Tibial nerve (tissue), 4 donors: ENCODE results near the gene LIN7C. TPM values are rescaled to one million over a fixed set of nuclear protein-coding genes. Genes with fewer than 3 reads are reported as not detected.
"Not testable (repeated sequence)": the region's sequence is repeated elsewhere in the genome, so short reads cannot be mapped to it uniquely, and the experiment has no call there.

ENCODE experiments used
- DNase-seq, 2 donors: peaks; one replicate each; pipeline ENCODE4 v3.0.0-alpha.2; 2019; ENCODE audit warnings: low spot score in 2 of 2
- H3K27ac ChIP-seq, 4 donors: fragments of 200-600 bp; sonication (generic) in 3 of 4; one replicate each; pipeline ENCODE4 v1.5.1; 2017 to 2019; ENCODE audit warnings: mild to moderate bottlenecking in 1 of 4
- H3K27me3 ChIP-seq, 2 donors: fragments of 200-600 bp; sonication (generic) in 1 of 2; one replicate each; pipeline versions ENCODE4 v1.5.1 to v1.6.0; 2017 to 2019
- H3K36me3 ChIP-seq, 3 donors: fragments of 200-600 bp; sonication (generic); one replicate each; pipeline ENCODE4 v1.5.1; 2018 to 2019
- H3K4me1 ChIP-seq, 4 donors: fragments of 200-600 bp; sonication (generic) in 3 of 4; one replicate each; pipeline ENCODE4 v1.5.1; 2017 to 2019
- H3K4me3 ChIP-seq, 4 donors: fragments of 200-600 bp; sonication (generic) in 3 of 4; one replicate each; pipeline ENCODE4 v1.5.1; 2017 to 2019; ENCODE audit warnings: mild to moderate bottlenecking in 1 of 4, moderate library complexity in 1 of 4
- H3K9me3 ChIP-seq, 4 donors: fragments of 200-600 bp; sonication (generic) in 3 of 4; one replicate each; pipeline ENCODE4 v1.5.1; 2017 to 2019
- EP300 ChIP-seq, 2 donors: sonication (generic); formaldehyde crosslinking; IDR thresholded peaks; one replicate each; pipeline ENCODE4 v1.6.1; 2017; ENCODE audit warnings: antibody characterized with exemption in 2 of 2, mild to moderate bottlenecking in 1 of 2
- POLR2A ChIP-seq, 2 donors: fragments of 450-650 bp; IDR thresholded peaks; one replicate each; pipeline ENCODE4 v1.6.1; 2017; ENCODE audit warnings: antibody characterized with exemption in 2 of 2, mild to moderate bottlenecking in 2 of 2, moderate library complexity in 2 of 2
- WGBS, 2 donors: methylation state at CpG; one replicate each; pipeline ENCODE4 v1.1.5; 2018; 5-methylcytosine and 5-hydroxymethylcytosine counted together
- total RNA-seq, 4 donors: library from RNA; depleted of rRNA; stranded (reverse); fragments of >200 nt; gene quantifications; one replicate each; pipeline ENCODE4 v1.1.0, GENCODE V29; 2016
- TF ChIP-seq, protein P1 (sequence below), 5 experiments: fragments of 200-600 bp in 3 of 5; fragments of 450-650 bp in 2 of 5; sonication (generic) in 3 of 5; IDR thresholded peaks; one replicate each; pipeline ENCODE4 v1.5.1; 2016 to 2019; ENCODE audit warnings: antibody characterized with exemption in 5 of 5, mild to moderate bottlenecking in 3 of 5, moderate library complexity in 2 of 5

Gene LIN7C
- total RNA-seq, 4 donors from 2014 or later: 25.7 to 41.5 (median 36.2) TPM

DNA sequence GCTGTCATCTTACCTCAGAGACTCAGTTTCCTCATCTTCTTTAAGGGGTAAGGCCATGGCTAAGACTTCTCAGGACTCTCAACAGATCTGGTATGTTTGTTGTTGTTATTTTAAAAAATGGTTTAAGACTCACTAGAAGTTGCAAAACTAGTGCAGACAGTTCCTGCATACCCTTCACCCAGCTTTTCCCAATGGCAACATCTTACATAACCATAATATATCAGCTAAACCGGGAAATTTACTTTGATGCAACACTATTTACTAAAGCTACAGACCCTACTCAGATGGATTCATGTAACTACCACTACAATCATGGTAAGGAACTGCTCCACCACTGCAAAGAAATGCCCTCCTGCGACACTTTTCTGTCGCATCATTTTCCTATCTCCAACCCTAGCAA lies 54.4 kb downstream of the LIN7C start:
- TF ChIP-seq POLR2A (IDR thresholded peaks at IDR 0.05) (no peak), EP300 (IDR thresholded peaks at IDR 0.05) (no peak)
- TF ChIP-seq, protein P1, sequence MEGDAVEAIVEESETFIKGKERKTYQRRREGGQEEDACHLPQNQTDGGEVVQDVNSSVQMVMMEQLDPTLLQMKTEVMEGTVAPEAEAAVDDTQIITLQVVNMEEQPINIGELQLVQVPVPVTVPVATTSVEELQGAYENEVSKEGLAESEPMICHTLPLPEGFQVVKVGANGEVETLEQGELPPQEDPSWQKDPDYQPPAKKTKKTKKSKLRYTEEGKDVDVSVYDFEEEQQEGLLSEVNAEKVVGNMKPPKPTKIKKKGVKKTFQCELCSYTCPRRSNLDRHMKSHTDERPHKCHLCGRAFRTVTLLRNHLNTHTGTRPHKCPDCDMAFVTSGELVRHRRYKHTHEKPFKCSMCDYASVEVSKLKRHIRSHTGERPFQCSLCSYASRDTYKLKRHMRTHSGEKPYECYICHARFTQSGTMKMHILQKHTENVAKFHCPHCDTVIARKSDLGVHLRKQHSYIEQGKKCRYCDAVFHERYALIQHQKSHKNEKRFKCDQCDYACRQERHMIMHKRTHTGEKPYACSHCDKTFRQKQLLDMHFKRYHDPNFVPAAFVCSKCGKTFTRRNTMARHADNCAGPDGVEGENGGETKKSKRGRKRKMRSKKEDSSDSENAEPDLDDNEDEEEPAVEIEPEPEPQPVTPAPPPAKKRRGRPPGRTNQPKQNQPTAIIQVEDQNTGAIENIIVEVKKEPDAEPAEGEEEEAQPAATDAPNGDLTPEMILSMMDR (IDR thresholded peaks at IDR 0.05): no peak
- peak overlapping the region in 2 of 4 donors; percentile 36 to 48 for H3K27ac ChIP-seq
- no peak overlapping the region for H3K4me3 ChIP-seq
- no peaks in the 10 kb centered on the region for H3K27me3 ChIP-seq
- H3K4me1 ChIP-seq: peaks cover 0 to 36% (median 6%) of the 10 kb centered on the region in 4 donors
- no peaks in the 10 kb centered on the region for H3K9me3 ChIP-seq
- 93% methylated on average over 3 of the region's 3 CpGs for WGBS, 2 donors
- DNase-seq: no peak
- H3K36me3 ChIP-seq: no peaks in the 10 kb centered on the region

DNA sequence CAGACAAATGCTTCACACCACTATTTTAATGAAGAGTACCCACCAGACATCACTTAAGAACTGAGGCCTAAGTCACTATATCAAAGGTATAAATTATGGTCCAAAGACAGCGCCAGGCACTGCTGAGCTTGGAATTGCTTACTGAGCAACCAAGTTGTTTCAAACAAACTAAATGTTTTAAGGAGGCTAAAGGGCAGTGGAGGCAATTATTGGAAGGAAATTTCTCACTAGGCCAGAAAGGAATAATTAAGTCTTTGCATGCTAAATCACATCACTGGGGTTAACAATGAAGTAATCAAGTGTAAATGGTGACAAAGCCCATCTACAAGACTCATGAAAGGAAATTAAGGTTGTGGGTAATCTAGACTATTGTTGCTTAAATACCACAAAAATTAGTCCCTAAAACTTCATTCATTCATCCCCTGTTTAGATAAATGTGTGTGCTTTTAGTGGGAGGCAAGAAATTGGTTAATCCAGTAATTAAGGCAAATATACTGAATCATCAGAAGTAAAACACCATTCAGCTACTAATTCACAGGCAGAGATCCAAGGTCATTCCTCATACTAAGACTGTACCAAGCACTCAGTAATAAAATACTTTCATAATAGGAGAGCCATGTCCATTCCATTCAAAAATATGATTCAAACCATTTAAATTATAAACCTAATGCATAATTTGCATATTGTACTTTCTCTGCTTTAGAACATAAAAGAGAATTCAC lies 55.2 kb downstream of the LIN7C start:
- Histone ChIP-seq H3K4me1 (peaks cover 0 to 29% (median 6%) of the 10 kb centered on the region in 4 donors), H3K36me3 (no peaks in the 10 kb centered on the region), H3K27me3 (no peaks in the 10 kb centered on the region), H3K9me3 (no peaks in the 10 kb centered on the region), H3K27ac (peak overlapping the region in 3 of 4 donors; percentile 21 to 48 (median 36)), H3K4me3 (no peak overlapping the region)
- DNase-seq: no peak
- 72 to 86% methylated on average over 1 of the region's 1 CpG for WGBS, 2 donors
- no peak for TF ChIP-seq POLR2A (IDR thresholded peaks at IDR 0.05)
- TF ChIP-seq, protein P1 (IDR thresholded peaks at IDR 0.05): no peak
- no peak for TF ChIP-seq EP300 (IDR thresholded peaks at IDR 0.05)

DNA sequence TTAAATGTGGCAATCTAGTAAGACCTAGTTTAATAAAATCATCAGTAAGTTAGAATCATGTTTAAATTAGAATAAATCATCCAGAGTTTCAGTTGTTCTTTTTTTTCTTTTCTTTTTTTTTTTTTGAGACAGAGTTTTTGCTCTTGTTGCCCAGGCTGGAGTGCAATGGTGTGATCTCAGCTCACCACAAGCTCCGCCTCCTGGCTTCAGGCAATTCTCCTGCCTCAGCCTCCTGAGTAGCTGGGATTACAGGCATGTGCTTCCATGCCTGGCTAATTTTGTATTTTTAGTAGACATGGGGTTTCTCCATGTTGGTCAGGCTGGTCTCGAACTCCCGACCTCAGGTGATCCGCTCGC lies 58.4 kb downstream of the LIN7C start:
- 92 to 97% methylated on average over 5 of the region's 5 CpGs for WGBS, 2 donors
- not testable (repeated sequence) for H3K27ac ChIP-seq, H3K4me3 ChIP-seq, H3K36me3 ChIP-seq, H3K27me3 ChIP-seq, DNase-seq, H3K9me3 ChIP-seq
- H3K4me1 ChIP-seq: peaks cover 0 to 49% (median 10%) of the 10 kb centered on the region in 4 donors

DNA sequence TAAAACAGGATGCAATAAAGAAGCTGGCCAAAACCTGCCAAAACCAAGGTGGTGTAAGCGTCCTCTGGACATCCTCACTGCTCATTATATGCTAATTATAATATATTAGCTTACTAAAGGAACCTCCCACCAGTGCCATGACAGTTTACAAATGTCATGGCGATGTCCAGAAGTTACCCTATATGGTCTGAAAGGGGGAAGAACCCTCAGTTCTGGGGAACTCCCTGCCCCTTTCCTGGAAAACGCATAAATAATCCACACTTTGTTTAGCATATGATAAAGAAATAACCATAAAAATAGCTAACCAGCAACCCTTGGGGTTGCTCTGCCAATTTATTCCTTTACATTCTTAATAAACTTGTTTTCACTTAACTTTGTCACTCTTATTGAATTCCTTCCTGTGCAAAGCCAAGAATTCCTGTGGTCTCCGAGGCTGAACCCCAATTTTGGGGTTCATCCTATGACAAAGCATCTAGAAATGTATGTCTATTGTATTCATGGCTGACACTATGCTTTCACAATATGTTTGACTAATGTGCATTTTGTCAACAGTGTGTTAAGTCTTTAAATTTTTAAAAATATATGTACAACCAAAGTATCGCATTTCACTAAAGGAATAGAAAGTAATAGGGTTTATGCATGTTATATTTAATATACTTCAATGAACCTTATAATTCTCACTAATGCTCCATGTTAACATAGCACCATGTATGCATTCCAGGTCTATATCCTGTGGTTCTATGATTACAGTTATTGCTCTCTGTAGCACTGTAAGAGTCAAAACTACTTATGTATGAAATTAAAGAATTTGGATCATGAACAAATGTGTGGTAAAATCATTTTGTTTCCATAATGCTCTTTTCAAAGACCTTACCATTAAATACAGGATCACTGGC lies 59.0 kb downstream of the LIN7C start:
- H3K27ac ChIP-seq: no peak overlapping the region
- H3K36me3 ChIP-seq: no peaks in the 10 kb centered on the region
- 81 to 84% methylated on average over 5 of the region's 5 CpGs for WGBS, 2 donors
- no peaks in the 10 kb centered on the region for H3K9me3 ChIP-seq
- TF ChIP-seq EP300 (IDR thresholded peaks at IDR 0.05): no peak
- TF ChIP-seq, protein P1 (IDR thresholded peaks at IDR 0.05): no peak
- TF ChIP-seq POLR2A (IDR thresholded peaks at IDR 0.05): no peak
- peaks cover 0 to 53% (median 10%) of the 10 kb centered on the region in 4 donors for H3K4me1 ChIP-seq
- no peak for DNase-seq
- no peaks in the 10 kb centered on the region for H3K27me3 ChIP-seq
- no peak overlapping the region for H3K4me3 ChIP-seq

DNA sequence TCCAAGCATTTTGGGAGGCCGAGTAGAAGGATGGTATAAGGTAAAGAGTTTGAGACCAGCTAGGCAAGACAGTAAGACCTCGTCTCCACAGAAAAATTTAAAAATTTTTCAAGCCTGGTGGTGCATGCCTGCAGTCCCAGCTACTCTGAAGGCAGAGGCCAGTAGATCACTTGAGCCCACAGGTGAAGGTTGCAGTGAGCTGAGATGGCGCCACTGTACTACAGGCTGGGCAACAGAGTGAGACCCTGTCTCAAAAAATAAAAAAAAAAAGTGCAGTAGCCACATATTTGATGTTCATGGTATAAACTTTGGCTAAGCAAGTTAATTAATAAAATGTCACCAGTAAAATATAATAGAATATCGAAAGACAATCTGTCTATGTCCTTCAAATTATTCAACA lies 60.9 kb downstream of the LIN7C start:
- Histone ChIP-seq H3K9me3 (no peaks in the 10 kb centered on the region), H3K27ac (peak overlapping the region in 2 of 4 donors; percentile 60 to 61), H3K4me3 (no peak overlapping the region), H3K36me3 (no peaks in the 10 kb centered on the region), H3K27me3 (no peaks in the 10 kb centered on the region), H3K4me1 (peaks cover 0 to 41% (median 9%) of the 10 kb centered on the region in 4 donors)
- DNase-seq: no peak
- TF ChIP-seq, protein P1 (IDR thresholded peaks at IDR 0.05): no peak
- TF ChIP-seq EP300 (IDR thresholded peaks at IDR 0.05) (no peak), POLR2A (IDR thresholded peaks at IDR 0.05) (no peak)
- 93 to 94% methylated on average over 4 of the region's 4 CpGs for WGBS, 2 donors
